Heart right ventricle (tissue), 16 donors: ENCODE data around the gene RNF157. TPM values are rescaled to one million over a fixed set of nuclear protein-coding genes. Genes with fewer than 3 reads are reported as not detected.

ENCODE experiments used
- ATAC-seq, 8 donors: fragments of 200-7000 bp; cut with Tn5 transposase; one replicate each; pipeline ENCODE4 v1.9.1; 2020; ENCODE audit warnings: mild to moderate bottlenecking in 8 of 8, moderate library complexity in 8 of 8, moderate number of reproducible peaks in 1 of 8
- DNase-seq, 2 donors: peaks; one replicate each; pipeline ENCODE4 v3.0.0-alpha.2; 2020
- H3K27ac ChIP-seq, 10 donors: fragments of 200-600 bp; sonication (generic) in 2 of 10; one replicate each; pipeline versions ENCODE4 v1.5.0 to v1.8.0; 2020 to 2022; ENCODE audit warnings: mild to moderate bottlenecking in 3 of 10
- H3K27me3 ChIP-seq, 7 donors: fragments of 200-600 bp; one replicate each; pipeline ENCODE4 v1.8.0; 2021 to 2022; ENCODE audit warnings: mild to moderate bottlenecking in 2 of 7
- H3K36me3 ChIP-seq, 9 donors: fragments of 200-600 bp; sonication (generic) in 1 of 9; one replicate each; pipeline versions ENCODE4 v1.5.0 to v1.8.0; 2020 to 2022; ENCODE audit warnings: mild to moderate bottlenecking in 2 of 9
- H3K4me1 ChIP-seq, 9 donors: fragments of 200-600 bp; sonication (generic) in 1 of 9; one replicate each; pipeline versions ENCODE4 v1.5.0 to v1.8.0; 2020 to 2022; ENCODE audit warnings: mild to moderate bottlenecking in 4 of 9
- H3K4me3 ChIP-seq, 10 donors: fragments of 200-600 bp; sonication (generic) in 2 of 10; one replicate each; pipeline versions ENCODE4 v1.5.0 to v1.8.0; 2020 to 2022; ENCODE audit warnings: mild to moderate bottlenecking in 7 of 10, moderate library complexity in 2 of 10
- H3K9me3 ChIP-seq, 11 donors: fragments of 200-600 bp in 10 of 11; sonication (generic) in 2 of 11; one replicate each; pipeline versions ENCODE4 v1.5.0 to v1.8.0; 2013 to 2022; ENCODE audit warnings: mild to moderate bottlenecking in 2 of 11, control low read depth in 1 of 11, moderate library complexity in 1 of 11
- CTCF ChIP-seq, 9 donors: fragments of 200-600 bp; sonication (generic) in 2 of 9; IDR thresholded peaks; one replicate each; pipeline versions ENCODE4 v1.5.0 to v1.8.0; 2021 to 2022; ENCODE audit warnings: antibody characterized with exemption in 9 of 9, mild to moderate bottlenecking in 5 of 9, moderate library complexity in 1 of 9
- WGBS, 2 donors: extraction: QIAGEN DNeasy Blood & Tissue Kit; methylation state at CpG; one replicate each; pipeline ENCODE4 v1.1.7; 2013; ENCODE audit warnings: inconsistent platforms in 1 of 2; 5-methylcytosine and 5-hydroxymethylcytosine counted together
- intact Hi-C, 10 donors: fragments of 100-400 bp; cut with DNase I; formaldehyde crosslinking; loops; one replicate each; pipeline versions ENCODE4 v1.11.1 to v1.14.2; 2022
- polyA plus RNA-seq, 2 donors: library from polyadenylated mRNA; stranded (reverse); fragments of 200-250 nt; gene quantifications; one replicate each; pipeline ENCODE4 v1.2.3, GENCODE V29; 2013
- total RNA-seq, 10 donors: library from RNA; stranded (reverse); fragmentation: NEBNext Ultra II Directional in 3 of 10; extraction: Animal tissue kit (Norgen Biotek cat#: 25700) in 3 of 10; gene quantifications; one replicate each; pipeline versions ENCODE4 v1.2.1 to v1.2.4, GENCODE V29; 2021 to 2023
- donor health status: Arrhythmogenic right ventricular cardiomyopathy.
- donor health status: ischemic (EF 13 %, LVEDD 7.1; RV severe dilation, severe dysfunction).
- donor health status: healthy with polysubstance abuse.
- donor health status: DM: no; HTN: yes; CAD: no.
- donor health status: DM: no; HTN: no; CAD: no.
- donor health status: ischemic (EF 25% LVEDD 6.9; RV normal size, moderate dysfunction).
- donor health status: ischemic (EF 25% LVEDD 5.7; RV mildly dilated, moderate dysfunction).
- donor health status: healthy.
- donor health status: DM: yes; HTN: yes; CAD: no.
- donor health status: Ischemic cardiomyopathy.
- donor health status: ischemic (EF 35%, LVEDD 5.7; RV mildly dilated, moderate dysfunction).
- donor health status: nonischemic (EF 11% LVEDD 7.7; RV severe dilation, severe dysfunction).
- donor health status: DM: yes; HTN: yes; CAD: no.
- donor health status: PGD.
- donor health status: ischemic (EF 29% LVEDD 5.4; RV normal size, mild dysfunction).
- donor health status: nonischemic (EF 23%, LVEDD 6.1; RV moderate dilation, normal function).

The RNF157 gene
- total and polyA plus RNA-seq, 12 donors, result 1.3 to 18.8 (median 3.4) TPM

- H3K4me1 ChIP-seq, result peaks cover 4 to 37% (median 15%) of the 10 kb centered on the region in 9 donors
- H3K27me3 ChIP-seq, result peaks cover 0 to 55% (median 0%) of the 10 kb centered on the region in 7 donors
- no peak for TF ChIP-seq CTCF (IDR thresholded peaks at IDR 0.05)
- 94 to 96% methylated on average over 15 of the region's 15 CpGs for WGBS, 2 donors
- peak overlapping the region in 2 of 10 donors; percentile 69 for H3K27ac ChIP-seq
- intact Hi-C loops, result loop anchor here in 1 of 10 donors (5.0 kb wide), 1 partner anchor 36 kb away; no protein-coding TSS in a partner anchor
- H3K36me3 ChIP-seq, result no peaks in the 10 kb centered on the region
- ATAC-seq, result no peak
- DNase-seq, result no peak
- H3K4me3 ChIP-seq, result peak overlapping the region in 3 of 10 donors; percentile 65 to 74 (median 69)
- H3K9me3 ChIP-seq, result no peaks in the 10 kb centered on the region
Observed at GRCh38 chr17:76241691-76242255, 1.5 kb upstream of the RNF157 start.

- H3K4me3 ChIP-seq, result peak overlapping the region; percentile 32 to 93 (median 67)
- peak overlapping the region in 8 of 10 donors; percentile 4 to 75 (median 59) for H3K27ac ChIP-seq
- no peak for DNase-seq
- H3K9me3 ChIP-seq, result no peaks in the 10 kb centered on the region
- intact Hi-C loops, result loop anchor here in 1 of 10 donors (5.0 kb wide), 1 partner anchor 36 kb away; no protein-coding TSS in a partner anchor
- no peaks in the 10 kb centered on the region for H3K36me3 ChIP-seq
- WGBS, 2 donors, result 8 to 10% methylated on average over 12 of the region's 12 CpGs
- peaks cover 0 to 55% (median 0%) of the 10 kb centered on the region in 7 donors for H3K27me3 ChIP-seq
- H3K4me1 ChIP-seq, result peaks cover 4 to 31% (median 15%) of the 10 kb centered on the region in 9 donors
- TF ChIP-seq CTCF (IDR thresholded peaks at IDR 0.05), result no peak
- peak; percentile 14 to 64 (median 40) for ATAC-seq
Observed at GRCh38 chr17:76241204-76241538, 878 bp upstream of the RNF157 start.

- peaks cover 0 to 54% (median 0%) of the 10 kb centered on the region in 7 donors for H3K27me3 ChIP-seq
- intact Hi-C loops, result loop anchor here in 2 of 10 donors (5.0 kb wide), 1 partner anchor 38 kb away; no protein-coding TSS in a partner anchor
- H3K4me3 ChIP-seq, result peak overlapping the region; percentile 51 to 74 (median 55)
- peak in 1 of 2 donors; percentile 25 for DNase-seq
- no peaks in the 10 kb centered on the region for H3K9me3 ChIP-seq
- WGBS, 2 donors, result 3% methylated on average over 60 to 75 of the region's 75 CpGs
- no peak for TF ChIP-seq CTCF (IDR thresholded peaks at IDR 0.05)
- peak overlapping the region in 7 of 10 donors; percentile 15 to 71 (median 40) for H3K27ac ChIP-seq
- peaks cover 4 to 26% (median 15%) of the 10 kb centered on the region in 9 donors for H3K4me1 ChIP-seq
- ATAC-seq, result peak in 3 of 8 donors; percentile 11 to 39 (median 29)
- no peaks in the 10 kb centered on the region for H3K36me3 ChIP-seq
Observed at GRCh38 chr17:76239538-76240274, 587 bp downstream of the RNF157 start.

GRCh38 chr17:76238847-76239537 lies 1.3 kb downstream of the RNF157 start:
- no peak overlapping the region for H3K27ac ChIP-seq
- WGBS, 2 donors, result 63 to 69% methylated on average over 11 of the region's 11 CpGs
- ATAC-seq, result no peak

More at GRCh38 chr17:76238847-76239537, 1.3 kb downstream of the RNF157 start:
- no peak for DNase-seq
- intact Hi-C loops, result loop anchor here in 1 of 10 donors (5.0 kb wide), 1 partner anchor 38 kb away; no protein-coding TSS in a partner anchor
- Histone ChIP-seq H3K36me3 (no peaks in the 10 kb centered on the region), H3K27me3 (peaks cover 0 to 47% (median 0%) of the 10 kb centered on the region in 7 donors), H3K4me1 (peaks cover 4 to 24% (median 15%) of the 10 kb centered on the region in 9 donors), H3K9me3 (no peaks in the 10 kb centered on the region), H3K4me3 (peak overlapping the region in 4 of 10 donors; percentile 53 to 74 (median 56))
- no peak for TF ChIP-seq CTCF (IDR thresholded peaks at IDR 0.05)
